Prostate gland (tissue), 2 donors: ENCODE measurements around the gene KCNG3. TPM values are rescaled to one million over a fixed set of nuclear protein-coding genes. Genes with fewer than 3 reads are reported as not detected.

ENCODE experiments used
- DNase-seq: peaks from one replicate; pipeline ENCODE4 v3.0.0-alpha.2; 2019; ENCODE audit warnings: low spot score
- H3K27ac ChIP-seq, 2 donors: fragments of 200-600 bp; sonication (generic); 2 replicates each; pipeline ENCODE4 v1.5.1; 2017 to 2019
- H3K27me3 ChIP-seq: fragments of 200-600 bp; sonication (generic); replicated peaks from 2 replicates; pipeline ENCODE4 v1.5.1; 2019; ENCODE audit not compliant: insufficient read depth
- H3K36me3 ChIP-seq, 2 donors: fragments of 200-600 bp; sonication (generic); 1 replicate in 1 of 2; 2 replicates in 1 of 2; pipeline versions ENCODE4 v1.5.1 to v1.8.1; 2017 to 2019
- H3K4me1 ChIP-seq: fragments of 200-600 bp; sonication (generic); replicated peaks from 2 replicates; pipeline ENCODE4 v1.5.1; 2019
- H3K4me3 ChIP-seq, 2 donors: fragments of 200-600 bp; sonication (generic); 2 replicates each; pipeline ENCODE4 v1.5.1; 2017 to 2019
- H3K9me3 ChIP-seq: fragments of 200-600 bp; sonication (generic); 2 replicates; pipeline ENCODE4 v1.5.1; 2017
- POLR2A ChIP-seq: fragments of 450-650 bp; IDR thresholded peaks from one replicate; pipeline ENCODE4 v1.6.1; 2016; ENCODE audit warnings: antibody characterized with exemption, mild to moderate bottlenecking
- POLR2AphosphoS5 ChIP-seq: sonication (generic); formaldehyde crosslinking; IDR thresholded peaks from one replicate; pipeline ENCODE4 v1.6.1; 2017; ENCODE audit warnings: antibody characterized with exemption
- WGBS: methylation state at CpG from one replicate; pipeline ENCODE4 v1.1.5; 2018; 5-methylcytosine and 5-hydroxymethylcytosine counted together
- intact Hi-C: fragments of 100-400 bp; cut with DNase I; formaldehyde crosslinking; loops from one replicate; pipeline ENCODE4 v1.14.2; 2022
- total RNA-seq, 2 donors: library from RNA; depleted of rRNA; stranded (reverse); fragments of >200 nt; gene quantifications; one replicate each; pipeline ENCODE4 v1.1.0, GENCODE V29; 2016
- TF ChIP-seq, protein P1 (sequence below), 4 experiments: fragments of 200-600 bp in 2 of 4; fragments of 450-650 bp in 2 of 4; sonication (generic) in 2 of 4; IDR thresholded peaks; 1 replicate in 3 of 4; 2 replicates in 1 of 4; pipeline ENCODE4 v1.5.1; 2016 to 2019; ENCODE audit warnings: antibody characterized with exemption in 4 of 4, mild to moderate bottlenecking in 2 of 4, moderate library complexity in 2 of 4

The KCNG3 gene
- total RNA-seq, 2 donors from 2014 or later: 0.27 to 4.1 TPM

DNA sequence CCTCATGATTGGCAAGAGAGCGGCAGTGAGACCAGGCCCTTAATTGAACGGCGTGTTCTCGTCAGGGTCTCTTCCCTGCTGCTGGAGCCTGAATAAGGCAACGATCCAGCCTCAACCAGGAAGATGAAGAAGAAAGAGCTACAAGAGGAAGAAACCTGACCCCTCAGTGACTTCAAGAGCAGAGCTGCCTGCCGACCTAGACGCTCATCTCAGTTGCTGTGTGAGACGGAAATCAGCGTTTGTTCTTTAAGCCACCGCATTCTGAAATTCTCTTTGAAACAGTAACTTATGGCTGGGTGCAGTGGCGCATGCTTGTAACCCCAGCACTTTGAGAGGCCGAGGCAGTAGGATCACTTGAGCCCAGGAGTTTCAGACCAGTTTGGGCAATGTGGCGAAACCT lies 29.6 kb upstream of the KCNG3 start:
- TF ChIP-seq POLR2AphosphoS5: no peak
- TF ChIP-seq, protein P1, sequence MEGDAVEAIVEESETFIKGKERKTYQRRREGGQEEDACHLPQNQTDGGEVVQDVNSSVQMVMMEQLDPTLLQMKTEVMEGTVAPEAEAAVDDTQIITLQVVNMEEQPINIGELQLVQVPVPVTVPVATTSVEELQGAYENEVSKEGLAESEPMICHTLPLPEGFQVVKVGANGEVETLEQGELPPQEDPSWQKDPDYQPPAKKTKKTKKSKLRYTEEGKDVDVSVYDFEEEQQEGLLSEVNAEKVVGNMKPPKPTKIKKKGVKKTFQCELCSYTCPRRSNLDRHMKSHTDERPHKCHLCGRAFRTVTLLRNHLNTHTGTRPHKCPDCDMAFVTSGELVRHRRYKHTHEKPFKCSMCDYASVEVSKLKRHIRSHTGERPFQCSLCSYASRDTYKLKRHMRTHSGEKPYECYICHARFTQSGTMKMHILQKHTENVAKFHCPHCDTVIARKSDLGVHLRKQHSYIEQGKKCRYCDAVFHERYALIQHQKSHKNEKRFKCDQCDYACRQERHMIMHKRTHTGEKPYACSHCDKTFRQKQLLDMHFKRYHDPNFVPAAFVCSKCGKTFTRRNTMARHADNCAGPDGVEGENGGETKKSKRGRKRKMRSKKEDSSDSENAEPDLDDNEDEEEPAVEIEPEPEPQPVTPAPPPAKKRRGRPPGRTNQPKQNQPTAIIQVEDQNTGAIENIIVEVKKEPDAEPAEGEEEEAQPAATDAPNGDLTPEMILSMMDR (IDR thresholded peaks at IDR 0.05): no peak
- no peak for TF ChIP-seq POLR2A
- H3K27me3 ChIP-seq: no peaks in the 10 kb centered on the region
- H3K9me3 ChIP-seq: no peaks in the 10 kb centered on the region
- intact Hi-C loops: no loop called here
- H3K36me3 ChIP-seq: no peaks in the 10 kb centered on the region
- 72% methylated on average over 13 of the region's 13 CpGs for WGBS
- DNase-seq: no peak
- no peak overlapping the region for H3K27ac ChIP-seq
- H3K4me3 ChIP-seq: no peak overlapping the region
- no peaks in the 10 kb centered on the region for H3K4me1 ChIP-seq

DNA sequence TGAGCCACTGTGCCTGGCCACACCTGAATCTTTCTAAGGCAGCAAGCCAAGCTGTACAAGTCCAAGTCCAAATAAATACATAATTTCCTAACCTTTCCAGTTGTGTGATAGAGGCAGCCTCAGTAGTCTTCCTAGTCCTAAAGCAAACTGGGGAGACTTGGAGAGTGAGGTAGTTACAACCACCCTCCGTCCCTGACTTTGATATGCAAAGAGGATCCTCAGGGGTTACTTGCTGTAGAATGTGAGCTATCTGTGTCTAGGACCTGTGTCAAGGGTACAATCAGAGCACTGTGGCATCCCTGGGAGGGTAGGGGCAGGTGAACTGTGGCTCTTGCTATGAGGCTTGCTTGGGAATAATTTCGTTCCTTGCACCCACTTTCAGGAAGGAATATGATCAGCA lies 28.3 kb upstream of the KCNG3 start:
- TF ChIP-seq, protein P1 (IDR thresholded peaks at IDR 0.05): no peak
- Histone ChIP-seq H3K36me3 (no peaks in the 10 kb centered on the region), H3K27me3 (no peaks in the 10 kb centered on the region), H3K4me1 (no peaks in the 10 kb centered on the region), H3K27ac (no peak overlapping the region), H3K4me3 (no peak overlapping the region), H3K9me3 (no peaks in the 10 kb centered on the region)
- 67% methylated on average over 2 of the region's 2 CpGs for WGBS
- no peak for DNase-seq
- intact Hi-C loops: no loop called here

- Histone ChIP-seq H3K4me1 (no peaks in the 10 kb centered on the region), H3K27ac (no peak overlapping the region), H3K9me3 (no peaks in the 10 kb centered on the region), H3K4me3 (no peak overlapping the region), H3K36me3 (no peaks in the 10 kb centered on the region), H3K27me3 (no peaks in the 10 kb centered on the region)
- DNase-seq: no peak
- intact Hi-C loops: no loop called here
- WGBS: 78% methylated on average over 8 of the region's 8 CpGs
- TF ChIP-seq POLR2A: no peak
- TF ChIP-seq POLR2AphosphoS5: no peak
- TF ChIP-seq, protein P1 (IDR thresholded peaks at IDR 0.05): no peak
Measured at GRCh38 chr2:42519624-42520023, 25.8 kb upstream of the KCNG3 start.

- H3K36me3 ChIP-seq: no peaks in the 10 kb centered on the region
- H3K9me3 ChIP-seq: no peaks in the 10 kb centered on the region
- intact Hi-C loops: no loop called here
- H3K27ac ChIP-seq: no peak overlapping the region
- DNase-seq: no peak
- WGBS: 93% methylated on average over 4 of the region's 4 CpGs
- no peak overlapping the region for H3K4me3 ChIP-seq
- H3K4me1 ChIP-seq: no peaks in the 10 kb centered on the region
- TF ChIP-seq POLR2AphosphoS5: no peak
- no peak for TF ChIP-seq POLR2A
- TF ChIP-seq, protein P1 (IDR thresholded peaks at IDR 0.05): no peak
- H3K27me3 ChIP-seq: no peaks in the 10 kb centered on the region
Measured at GRCh38 chr2:42516418-42516901, 22.7 kb upstream of the KCNG3 start.

- DNase-seq: peak; percentile 25
- no peak overlapping the region for H3K27ac ChIP-seq
- 70% methylated on average over 5 of the region's 5 CpGs for WGBS
- no peaks in the 10 kb centered on the region for H3K4me1 ChIP-seq
- no peaks in the 10 kb centered on the region for H3K36me3 ChIP-seq
- H3K4me3 ChIP-seq: no peak overlapping the region
- intact Hi-C loops: loop anchor here (5.0 kb wide), 1 partner anchor 149 kb away; no protein-coding TSS in a partner anchor
- H3K9me3 ChIP-seq: no peaks in the 10 kb centered on the region
- TF ChIP-seq, protein P1 (IDR thresholded peaks at IDR 0.05): peak in 3 of 4 experiments; percentile 52 to 62 (median 53)
- no peak for TF ChIP-seq POLR2A
- no peaks in the 10 kb centered on the region for H3K27me3 ChIP-seq
Measured at GRCh38 chr2:42513252-42513918, 19.6 kb upstream of the KCNG3 start.
